ENCODE results near the gene SORCS1.

- TF ChIP-seq EZH2phosphoT487 (IDR thresholded peaks at IDR 0.05; ENCODE audit: insufficient read depth, low read depth), result no peak
- TF ChIP-seq EZH2 (IDR thresholded peaks at IDR 0.05; ENCODE audit: insufficient read depth, poor library complexity, severe bottlenecking), result no peak
These were observed 552.1 kb downstream of the SORCS1 start for GRCh38 chr10:106612381-106612780.

Data from GM23248 (cell line).